Stimulated activated CD8-positive, alpha-beta memory T cell treated with anti-CD3 and anti-CD28 coated beads, Interleukin-2, amount 100 ng/mL, for 48 hours (primary cell): ENCODE measurements around the gene NID1.
"Not testable (repeated sequence)": the region's sequence is repeated elsewhere in the genome, so short reads cannot be mapped to it uniquely, and the experiment has no call there.

Experiments used
- DNase-seq, 2 donors: peaks; one replicate each; pipeline ENCODE4 v3.0.0-alpha.2; 2020; ENCODE audit warnings: low read depth in 2 of 2

The NID1 gene

GRCh38 chr1:235999259-235999925, 65.5 kb downstream of the NID1 start:
- peak; percentile 17 to 59 for DNase-seq

DNA sequence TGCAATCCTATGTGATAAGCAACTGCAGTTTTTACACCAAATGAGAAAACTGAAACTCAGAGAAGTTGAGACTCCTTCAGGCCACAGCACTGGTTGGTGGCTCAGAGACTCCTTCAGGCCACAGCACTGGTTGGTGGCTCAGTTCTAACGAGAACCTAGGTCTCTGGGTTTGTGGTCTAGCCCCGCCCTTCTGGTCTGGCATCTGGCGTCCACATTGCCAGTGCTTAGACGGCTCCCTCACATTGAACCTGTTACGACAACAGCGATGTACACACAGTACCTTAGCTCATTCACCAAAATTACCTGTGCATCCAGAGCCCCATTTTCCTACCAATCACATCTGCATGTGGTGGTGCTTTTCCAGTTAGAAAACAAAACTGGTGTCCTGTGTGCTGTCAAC, 66.1 kb downstream of the NID1 start:
- DNase-seq, result peak; percentile 30 to 45

GRCh38 chr1:235997931-235998330, 67.0 kb downstream of the NID1 start:
- no peak for DNase-seq

DNA sequence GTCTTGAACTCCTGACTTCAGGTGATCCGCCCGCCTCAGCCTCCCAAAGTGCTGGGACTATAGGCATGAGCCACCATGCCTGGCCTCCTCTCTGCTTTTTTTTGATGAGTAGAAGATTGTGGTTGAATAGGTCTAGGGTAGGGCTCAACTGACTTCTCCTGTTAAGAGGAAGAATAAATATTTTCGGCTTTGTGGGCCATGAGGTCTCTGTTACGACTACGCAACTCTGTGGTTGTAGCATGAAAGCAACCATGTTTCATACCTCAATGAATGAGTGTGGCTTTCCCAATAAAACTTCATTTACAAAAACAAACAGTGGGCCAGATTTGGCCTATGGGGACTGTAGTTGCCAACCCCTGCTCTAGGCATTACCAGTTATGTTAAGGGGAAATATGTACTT, 67.8 kb downstream of the NID1 start:
- DNase-seq, result no peak

DNA sequence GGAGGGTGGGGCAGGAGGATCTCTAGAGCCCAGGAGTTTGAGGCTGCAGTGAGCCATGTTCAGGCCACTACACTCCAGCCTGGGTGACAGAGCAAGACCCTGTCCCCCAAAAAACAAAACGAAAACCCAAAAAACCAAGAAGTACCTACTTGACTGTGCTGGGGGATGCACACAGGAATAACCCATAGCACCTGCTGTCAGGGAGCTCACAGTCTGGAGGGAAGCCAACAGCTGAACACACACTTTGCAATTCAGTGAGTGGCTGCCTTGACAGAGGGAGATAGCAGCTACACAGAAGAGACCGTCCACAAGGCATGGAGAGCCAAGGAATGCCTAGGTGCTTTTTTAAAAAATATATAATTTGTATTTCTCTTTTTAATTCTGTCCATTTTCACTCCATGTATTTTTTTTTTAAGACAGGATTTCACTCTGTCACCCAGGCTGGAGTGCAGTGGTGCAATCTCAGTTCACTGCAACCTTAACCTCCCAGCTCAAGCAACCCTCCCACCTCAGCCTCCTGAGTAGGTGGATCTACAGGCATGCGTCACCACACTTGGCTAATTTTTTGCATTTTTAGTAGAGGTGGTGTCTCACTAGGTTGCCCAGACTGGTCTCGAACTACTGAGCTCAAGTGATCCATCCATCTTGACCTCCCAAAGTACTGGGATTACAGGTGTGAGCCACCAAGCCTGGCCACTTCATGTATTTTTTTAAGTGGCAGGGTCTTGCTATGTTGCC, 68.7 kb downstream of the NID1 start:
- DNase-seq, result no peak

GRCh38 chr1:235995511-235995910, 69.4 kb downstream of the NID1 start:
- DNase-seq, result no peak

GRCh38 chr1:235993652-235994051, 71.2 kb downstream of the NID1 start:
- no peak for DNase-seq

GRCh38 chr1:235992868-235993267, 72.0 kb downstream of the NID1 start:
- DNase-seq, result no peak

DNA sequence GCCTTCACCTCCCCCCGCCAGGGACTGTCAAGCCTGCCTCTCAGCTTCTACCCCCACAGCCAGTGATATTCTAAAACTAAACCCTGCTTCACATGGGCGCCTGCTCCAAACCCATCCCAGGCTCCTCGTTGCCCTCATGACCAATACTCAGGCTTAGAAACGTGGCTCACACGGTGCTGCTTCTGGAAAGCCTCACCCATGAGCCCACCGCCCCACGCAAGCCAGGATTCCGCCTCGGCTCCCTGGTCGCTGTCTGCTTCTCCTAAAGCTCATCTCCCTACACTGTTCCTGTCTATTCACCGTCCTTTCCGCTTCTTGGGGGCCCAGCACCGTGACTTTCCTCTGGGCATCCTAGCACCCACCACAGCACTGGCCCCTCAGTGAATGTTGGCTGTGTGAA, 72.5 kb downstream of the NID1 start:
- no peak for DNase-seq

DNA sequence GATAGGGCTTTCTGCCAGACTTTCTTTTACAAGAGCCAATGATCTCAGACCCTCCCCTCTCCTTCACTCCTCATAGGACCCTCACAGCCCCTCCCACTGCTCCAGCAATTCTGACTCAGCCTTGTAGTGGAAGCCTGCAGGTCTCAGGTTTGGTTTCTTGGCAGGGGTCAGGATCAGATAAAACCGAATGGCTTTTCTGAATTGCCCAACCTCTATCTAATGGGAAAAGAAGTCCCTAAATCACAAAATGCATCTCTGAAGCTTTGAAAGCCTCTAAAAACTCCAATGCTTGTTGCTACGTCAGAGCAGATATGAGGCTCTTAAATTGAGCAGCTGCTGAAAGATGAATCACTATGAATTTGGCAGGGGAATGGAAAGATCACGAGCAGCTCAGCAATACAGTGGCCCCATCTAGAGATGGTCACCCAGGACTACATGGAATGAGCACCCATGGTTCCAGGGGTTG, 74.5 kb downstream of the NID1 start:
- DNase-seq, result no peak

DNA sequence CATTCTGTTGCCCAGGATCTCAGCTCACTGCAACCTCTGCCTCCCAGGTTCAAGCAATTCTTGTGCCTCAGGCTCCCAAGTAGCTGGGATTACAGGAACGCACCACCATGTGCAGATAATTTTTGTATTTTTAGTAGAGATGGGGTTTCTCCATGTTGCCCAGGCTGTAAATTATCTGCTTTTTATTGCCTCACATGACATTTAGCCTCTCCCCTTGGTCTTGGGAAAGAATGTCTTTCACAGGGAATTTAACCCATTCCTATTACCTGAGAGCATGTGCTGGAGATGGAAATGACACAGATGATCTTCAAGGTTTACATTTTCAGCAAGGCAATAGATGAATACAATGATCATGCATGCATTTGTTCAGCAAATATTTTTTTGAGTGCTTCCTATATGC, 75.8 kb downstream of the NID1 start:
- DNase-seq, result no peak

GRCh38 chr1:235986869-235987268, 78.0 kb downstream of the NID1 start:
- DNase-seq, result no peak

- DNase-seq, result no peak
Measured at GRCh38 chr1:235984041-235984825, 80.7 kb downstream of the NID1 start.

DNA sequence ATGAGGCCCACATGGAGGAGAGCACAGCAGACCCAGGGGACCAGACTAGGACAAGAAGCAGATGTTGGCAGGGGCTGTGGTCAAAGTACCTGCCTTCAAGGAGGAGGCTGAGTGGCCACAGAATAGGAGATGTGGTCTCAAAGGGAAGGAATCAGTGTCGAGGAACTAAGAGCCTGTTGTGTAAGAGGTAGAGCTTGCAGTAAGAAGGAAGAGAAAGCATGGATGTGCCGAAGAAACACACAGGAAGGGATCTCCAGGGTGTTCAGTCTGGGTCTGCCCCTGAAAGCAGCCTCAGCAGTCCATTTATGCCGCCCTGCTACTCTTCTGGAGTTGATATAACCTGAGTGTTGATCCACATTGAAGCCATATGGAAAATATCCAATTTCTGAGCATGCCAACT, 83.9 kb downstream of the NID1 start:
- no peak for DNase-seq

DNA sequence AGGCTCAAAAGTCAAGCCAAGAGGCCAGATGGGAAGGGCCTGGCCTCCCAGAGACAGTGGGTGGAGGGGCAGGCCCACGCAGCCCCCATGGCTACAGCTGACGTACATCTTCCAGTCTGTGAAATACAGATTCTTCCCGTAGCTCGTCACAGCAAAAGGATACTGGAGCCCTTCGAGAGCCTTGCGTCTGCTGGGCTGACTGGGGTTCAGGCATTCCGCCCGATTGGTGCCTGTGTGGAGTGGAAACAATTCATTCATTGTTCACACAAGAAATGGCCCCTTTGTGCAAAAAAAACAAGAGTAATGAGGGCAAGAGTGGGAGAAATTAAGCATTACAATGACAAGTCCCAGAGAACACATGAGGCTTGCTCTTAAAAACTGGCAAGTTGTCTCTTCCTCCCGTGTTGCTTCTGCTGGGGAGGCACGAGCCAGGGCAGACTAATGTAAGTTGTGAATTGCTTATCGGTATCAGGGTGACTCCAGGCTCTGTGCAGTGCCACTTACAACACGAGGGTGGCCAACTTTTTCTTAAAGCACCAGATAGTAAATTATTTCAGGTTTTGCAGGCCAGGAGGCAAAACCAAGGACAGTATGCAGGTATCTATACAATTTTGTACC, 85.1 kb downstream of the NID1 start:
- no peak for DNase-seq

- no peak for DNase-seq
Measured at GRCh38 chr1:235979176-235979575, 85.7 kb downstream of the NID1 start.

- no peak for DNase-seq
Measured at GRCh38 chr1:235976490-235976889, 88.4 kb downstream of the NID1 start.

- DNase-seq, result no peak
Measured at GRCh38 chr1:235974616-235975015, 90.3 kb downstream of the NID1 start.

- DNase-seq, result not testable (repeated sequence)
Measured at GRCh38 chr1:235972691-235973090, 92.2 kb downstream of the NID1 start.

DNA sequence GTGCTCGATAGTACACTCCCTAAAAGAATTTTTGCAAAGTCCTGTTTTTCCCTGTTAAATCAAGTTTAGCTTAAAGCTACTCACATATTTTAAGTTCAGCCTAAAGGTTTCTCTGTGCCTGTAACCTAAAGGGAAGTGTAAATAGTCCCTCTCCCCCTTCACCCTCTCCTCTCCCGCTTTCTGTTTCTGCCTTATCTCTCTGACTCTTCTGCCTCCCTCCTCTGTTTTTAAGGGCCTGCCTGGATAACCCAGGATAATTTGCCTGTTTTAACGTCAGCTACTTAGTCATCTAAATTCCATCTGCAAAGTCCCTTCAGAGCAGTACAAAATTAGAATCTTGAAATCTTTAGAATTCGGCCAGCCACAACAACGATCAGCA, 92.6 kb downstream of the NID1 start:
- no peak for DNase-seq

GRCh38 chr1:235971571-235972310, 93.1 kb downstream of the NID1 start:
- DNase-seq, result peak; percentile 75 to 78

DNA sequence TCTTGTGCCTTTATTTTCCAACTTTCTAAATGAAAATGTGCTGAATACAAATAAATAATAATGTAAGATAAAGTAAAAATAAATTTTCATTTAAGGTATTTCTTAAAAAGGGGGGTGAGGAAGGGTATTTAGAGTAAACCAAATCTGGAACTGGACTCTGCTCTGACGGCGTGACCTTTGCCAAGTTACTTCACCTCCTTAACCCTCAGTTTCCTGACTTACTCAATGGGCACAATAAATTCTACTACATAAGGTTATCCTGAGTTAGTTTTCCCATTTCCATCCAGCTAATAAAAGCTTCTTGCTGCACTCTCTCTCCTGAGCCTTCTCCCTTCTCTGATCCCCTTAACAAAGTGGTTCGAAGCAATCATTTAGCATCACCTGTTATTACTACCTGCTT, 93.9 kb downstream of the NID1 start:
- DNase-seq, result no peak
